ENCODE data around the gene HTR1B.

HTR1B gene, protein sequence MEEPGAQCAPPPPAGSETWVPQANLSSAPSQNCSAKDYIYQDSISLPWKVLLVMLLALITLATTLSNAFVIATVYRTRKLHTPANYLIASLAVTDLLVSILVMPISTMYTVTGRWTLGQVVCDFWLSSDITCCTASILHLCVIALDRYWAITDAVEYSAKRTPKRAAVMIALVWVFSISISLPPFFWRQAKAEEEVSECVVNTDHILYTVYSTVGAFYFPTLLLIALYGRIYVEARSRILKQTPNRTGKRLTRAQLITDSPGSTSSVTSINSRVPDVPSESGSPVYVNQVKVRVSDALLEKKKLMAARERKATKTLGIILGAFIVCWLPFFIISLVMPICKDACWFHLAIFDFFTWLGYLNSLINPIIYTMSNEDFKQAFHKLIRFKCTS

DNA sequence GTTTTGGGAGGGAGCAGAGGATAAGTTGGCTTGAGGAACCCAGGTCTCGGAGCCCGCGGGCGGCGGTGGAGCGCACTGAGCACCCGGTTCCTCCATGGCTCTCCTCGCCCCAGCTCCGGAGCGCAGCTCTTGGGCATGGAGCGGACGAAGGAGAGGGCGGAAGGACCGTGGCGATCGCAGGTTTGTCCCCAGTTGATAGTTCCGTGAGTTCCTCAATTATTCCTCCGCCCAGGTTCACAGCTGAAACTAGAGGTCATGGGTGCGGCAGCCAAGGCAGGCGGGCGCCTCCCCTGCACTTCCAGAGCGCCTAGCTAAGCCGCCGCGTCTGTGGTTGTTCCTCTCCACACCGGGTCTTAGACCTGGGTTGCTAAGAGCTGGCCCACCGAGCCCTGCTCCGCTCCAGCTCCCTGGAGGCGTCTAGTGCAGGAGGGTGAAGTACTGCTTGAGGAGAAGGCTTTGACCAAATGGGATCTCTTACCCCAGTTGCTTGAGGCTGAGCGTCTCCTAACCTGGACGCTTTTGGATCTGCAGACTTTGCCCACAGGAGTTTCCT, at the start of gene HTR1B:
Gene HTR1B (minus strand): TSS at position 184 of the 553 bp plus-strand sequence. CDS start 88 bp downstream, at position 96.
- no peak for DNase-seq

DNA sequence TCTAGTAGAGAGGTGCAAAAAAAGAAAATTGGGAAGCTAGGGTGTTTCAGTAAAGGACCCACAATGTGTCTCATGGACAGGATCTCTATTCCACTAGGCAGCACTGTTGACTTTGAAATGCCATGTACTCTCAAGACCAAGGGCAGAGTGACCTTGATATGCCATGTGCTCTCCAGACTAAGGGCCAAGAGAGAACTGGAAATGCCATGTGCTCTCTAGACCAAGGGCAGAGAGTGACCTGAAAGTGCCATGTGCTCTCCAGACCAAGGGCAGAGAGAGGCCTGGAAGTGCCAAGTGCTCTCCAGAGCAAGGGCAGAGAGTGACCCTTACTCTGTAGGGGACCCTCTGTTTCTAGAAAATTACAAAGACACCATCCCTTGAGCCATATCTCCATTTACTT, 49.3 kb upstream of the HTR1B start:
- DNase-seq, result no peak

DNA sequence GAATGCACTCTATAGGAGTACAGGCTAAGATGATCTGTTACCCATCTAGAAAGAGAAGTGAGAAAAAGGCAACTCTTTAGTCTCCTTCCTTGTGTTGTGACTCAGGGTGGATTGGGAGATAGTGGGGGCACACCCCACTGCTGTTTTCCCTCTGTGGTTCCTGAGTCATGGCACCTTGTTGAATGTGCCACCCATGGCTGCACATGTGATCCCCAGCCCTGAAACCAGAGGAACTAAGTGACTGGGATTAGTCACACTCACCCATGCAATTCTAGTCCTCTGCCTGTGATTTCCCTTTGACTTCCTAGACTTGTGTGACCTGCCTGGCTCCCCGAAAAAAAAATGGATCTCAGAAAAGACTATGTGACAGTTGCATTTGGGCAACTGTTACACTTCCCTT, 48.6 kb upstream of the HTR1B start:
- no peak for DNase-seq

DNA sequence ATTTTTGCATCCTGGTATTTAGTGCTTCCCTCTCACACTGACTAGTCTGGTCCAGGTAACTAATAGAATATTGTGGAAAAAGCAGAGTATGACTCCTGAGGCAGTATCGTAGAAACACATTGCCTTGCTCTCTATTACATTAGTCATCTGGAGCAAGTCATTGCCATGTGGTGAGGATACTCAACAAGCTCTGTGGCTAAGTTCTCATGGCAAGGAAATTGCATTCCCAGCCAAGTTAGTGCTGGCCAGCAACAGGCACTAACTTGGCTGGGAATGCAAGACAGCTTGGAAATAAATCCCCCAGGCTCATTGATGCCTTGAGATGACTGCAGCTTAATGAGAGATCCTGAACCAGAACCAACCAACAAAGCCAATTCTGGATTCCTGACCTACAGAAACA, 39.7 kb upstream of the HTR1B start:
- DNase-seq, result no peak

DNA sequence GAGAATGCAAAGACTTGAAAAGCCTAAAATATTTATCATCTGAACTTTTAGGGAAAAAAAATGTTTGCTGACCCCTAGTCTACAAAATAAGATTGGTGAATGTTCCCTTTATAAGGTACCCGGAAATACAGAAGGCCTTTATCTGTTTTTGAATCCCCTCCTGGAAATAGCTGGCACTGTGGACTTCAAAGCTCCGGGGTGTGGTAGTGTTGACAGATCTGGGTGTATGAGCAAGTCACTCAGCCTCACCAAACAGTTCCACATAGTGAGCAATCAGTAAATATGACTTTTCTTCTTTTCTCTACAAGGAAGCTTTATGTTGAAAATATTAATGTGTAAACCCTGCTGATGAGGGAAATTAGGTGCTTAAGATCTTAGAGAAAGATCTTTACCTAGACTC, 29.2 kb upstream of the HTR1B start:
- no peak for DNase-seq

DNA sequence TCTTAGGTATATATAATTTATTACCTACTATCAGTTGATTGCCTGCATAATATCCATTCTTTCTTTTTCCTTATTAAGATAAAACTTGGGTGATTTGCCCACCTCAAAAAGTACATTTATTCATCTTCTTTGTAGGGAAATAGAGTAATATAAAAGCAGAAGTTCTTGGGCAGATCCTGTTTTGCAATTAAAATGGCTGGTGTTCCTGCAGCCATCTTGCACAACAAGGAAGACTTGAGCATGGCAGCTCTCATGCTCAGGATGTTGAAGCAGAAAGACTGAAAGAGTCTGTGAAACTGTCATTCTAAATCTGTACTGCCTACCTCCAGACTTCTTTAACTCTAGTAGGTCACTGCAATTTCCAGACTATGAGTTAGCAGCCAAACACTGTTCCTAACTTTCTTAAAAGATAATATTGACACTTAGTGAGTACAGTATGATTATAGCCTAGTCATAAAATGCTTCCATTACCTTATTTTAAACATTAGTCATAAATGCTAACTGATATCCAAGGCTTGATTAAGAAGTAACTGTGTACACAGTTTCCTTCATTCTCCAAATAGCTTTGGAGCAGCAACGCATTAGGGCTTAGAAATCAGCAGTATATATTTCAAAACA, 24.6 kb upstream of the HTR1B start:
- DNase-seq, result no peak

DNA sequence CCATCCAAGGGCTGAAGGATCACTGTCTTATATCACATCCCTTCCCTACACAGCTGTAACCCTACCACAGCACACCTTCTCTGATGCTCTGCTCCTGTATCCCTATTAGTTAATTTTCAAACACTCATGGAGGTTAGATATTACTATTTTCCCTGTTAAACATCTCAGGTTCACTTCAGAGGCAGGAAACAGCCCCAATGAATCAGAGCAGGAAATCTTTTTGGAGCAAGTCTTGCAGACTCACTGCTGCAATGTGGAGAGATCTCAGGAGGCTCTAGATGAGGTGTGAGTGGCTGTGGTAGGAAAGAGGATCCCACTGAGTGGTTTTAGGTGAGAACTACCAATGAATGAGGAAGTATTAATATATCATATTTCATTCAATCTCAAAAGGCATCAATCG, 19.7 kb upstream of the HTR1B start:
- no peak for DNase-seq

DNA sequence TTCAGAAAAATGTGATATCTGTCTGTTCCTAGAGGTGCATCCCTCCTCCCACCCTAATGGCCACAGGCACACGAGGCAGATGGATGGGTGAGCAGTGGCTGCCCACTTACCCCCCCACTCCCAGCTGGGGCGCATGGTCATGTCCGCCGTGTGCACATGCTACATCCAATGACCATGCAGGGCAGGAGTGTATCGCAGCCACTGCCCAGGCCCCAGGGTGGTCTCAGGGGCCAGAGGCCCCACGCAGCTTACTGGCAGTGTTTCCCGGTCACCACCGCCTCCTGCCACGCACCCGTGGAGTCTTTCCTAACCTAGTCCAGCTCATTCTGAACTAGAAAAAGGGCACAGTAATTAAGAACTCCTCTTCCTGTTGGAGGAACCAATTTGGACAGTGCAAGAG, 11.7 kb upstream of the HTR1B start:
- no peak for DNase-seq

DNA sequence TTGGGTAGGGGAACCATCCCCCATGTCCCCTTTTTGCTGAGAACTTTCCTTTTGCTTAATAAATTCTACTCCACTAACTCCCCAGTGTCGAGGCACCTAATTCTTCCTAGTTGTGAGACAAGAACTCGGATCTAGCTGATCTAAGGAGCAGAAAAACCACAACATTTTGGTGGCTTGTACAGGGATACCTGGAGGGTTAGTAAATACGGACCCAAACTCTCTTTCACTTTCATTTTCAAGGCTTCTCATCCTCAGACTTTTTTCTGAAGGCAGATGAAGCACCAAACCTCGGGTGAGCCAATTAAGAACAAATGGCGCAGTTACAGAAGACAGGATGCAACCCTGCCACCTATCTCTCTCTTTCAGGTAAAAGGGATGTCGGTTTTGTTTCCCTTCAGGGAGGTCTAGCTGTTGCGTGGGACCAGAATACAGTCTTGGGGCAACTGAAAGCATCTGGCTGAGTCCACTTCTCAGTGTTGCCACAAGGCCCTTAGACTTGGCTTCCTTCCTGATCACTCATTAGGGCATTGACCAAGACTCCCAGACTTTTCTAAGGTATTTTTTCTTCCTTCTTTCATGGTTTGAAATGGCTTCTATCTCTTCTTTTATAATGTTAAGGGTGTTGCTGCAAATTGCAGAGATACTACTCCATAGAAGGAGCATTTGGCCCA, 11.1 kb upstream of the HTR1B start:
- DNase-seq, result no peak

DNA sequence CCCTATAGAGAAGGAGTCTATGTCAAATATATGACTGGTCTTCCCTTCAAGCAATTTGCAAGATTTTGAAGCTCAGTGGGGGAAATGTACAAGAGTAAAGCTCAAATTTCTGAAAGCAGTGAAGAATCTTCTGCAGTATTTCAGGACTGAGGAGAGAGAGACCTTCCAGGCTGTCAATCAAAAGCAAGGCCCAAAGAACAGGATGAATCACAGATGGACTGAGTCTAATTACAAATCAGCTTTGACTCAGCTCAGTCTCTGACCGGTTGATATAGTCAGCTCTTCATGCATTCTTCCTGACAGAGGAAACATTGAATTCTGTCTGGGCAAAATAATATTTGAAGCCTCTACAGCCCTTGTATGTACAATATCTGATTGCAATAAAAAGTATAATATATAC, 7.7 kb upstream of the HTR1B start:
- DNase-seq, result no peak

DNA sequence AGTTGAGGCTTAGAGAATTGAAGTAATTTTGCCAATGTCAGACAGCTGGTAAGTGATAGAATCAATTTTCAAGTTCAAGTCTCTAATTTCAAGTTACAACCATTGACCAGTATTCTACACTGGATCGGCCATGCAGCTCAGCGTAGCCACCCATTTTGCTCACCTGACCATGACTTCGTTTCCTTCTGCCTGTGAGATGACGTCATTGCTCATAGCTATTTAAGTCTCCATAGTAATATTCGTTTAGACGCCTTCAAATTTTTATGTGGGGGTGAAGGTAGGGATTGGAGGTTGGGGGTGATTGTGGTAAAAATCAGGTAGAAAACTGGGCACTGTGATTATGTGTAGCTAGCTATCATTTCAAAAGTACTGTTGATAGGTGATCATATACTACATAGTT, 5.6 kb upstream of the HTR1B start:
- DNase-seq, result no peak

DNA sequence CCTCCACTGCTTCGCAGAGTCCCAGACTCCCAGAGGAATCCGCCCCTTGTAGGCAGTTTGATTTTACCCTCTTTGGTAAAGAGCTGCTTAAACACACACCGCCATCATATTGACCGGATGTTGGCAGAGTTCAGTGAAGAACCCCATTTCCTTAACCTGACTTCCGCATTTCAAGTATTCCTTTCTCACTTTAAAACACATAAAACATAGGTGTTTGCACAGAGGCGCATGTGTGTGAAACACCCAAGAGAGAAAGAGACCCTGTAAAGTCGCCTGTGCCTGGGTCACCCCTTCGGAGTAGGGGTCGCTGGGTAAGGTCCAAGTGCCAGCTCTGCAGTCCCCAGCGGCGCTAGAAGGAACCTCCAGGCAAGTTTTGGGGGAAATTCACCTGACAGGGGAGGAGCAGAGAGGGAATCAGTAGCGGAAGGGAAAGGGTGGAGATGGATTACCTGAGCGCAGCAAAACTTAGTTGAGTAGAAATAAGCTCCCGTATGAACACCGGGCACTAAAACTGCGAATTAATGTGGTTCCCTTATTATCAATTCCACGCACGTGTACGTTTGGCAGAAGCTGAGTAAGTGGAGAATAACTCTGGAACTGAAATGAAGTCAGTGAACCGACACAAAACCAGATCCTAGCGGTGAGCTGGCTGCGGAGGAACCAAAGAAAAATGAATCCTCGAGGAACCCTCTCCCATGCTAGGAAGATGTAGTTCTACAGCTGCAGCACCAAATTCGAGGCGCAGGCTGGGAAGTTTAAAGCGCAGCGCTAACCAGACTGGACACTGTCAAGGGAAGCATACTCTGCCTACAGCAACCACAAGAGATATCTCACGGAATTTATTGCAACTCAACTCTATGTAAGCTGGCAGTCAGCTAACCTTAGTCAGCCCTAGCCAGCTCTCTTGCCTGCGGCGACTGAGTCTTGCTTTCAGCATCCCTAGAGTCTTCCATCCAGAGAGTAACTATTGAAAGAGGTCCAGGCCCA, 3.5 kb upstream of the HTR1B start:
- no peak for DNase-seq

DNA sequence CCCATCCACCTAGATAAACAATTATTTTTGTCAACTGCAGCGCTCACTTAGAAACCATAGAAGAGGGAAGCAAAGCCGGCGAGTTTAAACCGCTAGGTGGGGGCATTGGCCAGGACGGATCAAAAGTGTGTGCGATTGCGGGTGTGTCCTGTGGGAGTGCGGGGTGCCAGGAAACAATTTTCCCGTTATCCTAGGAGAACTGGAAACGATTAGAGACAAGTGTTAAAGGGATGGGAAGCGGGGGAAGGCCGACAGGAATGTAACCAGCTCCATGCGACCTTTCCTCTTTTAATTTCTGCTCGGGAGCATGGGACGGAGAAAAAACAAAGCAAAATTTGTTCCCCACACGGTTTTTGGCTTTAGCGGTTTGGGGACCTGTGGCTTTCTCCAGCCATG, 2.8 kb upstream of the HTR1B start:
- no peak for DNase-seq

DNA sequence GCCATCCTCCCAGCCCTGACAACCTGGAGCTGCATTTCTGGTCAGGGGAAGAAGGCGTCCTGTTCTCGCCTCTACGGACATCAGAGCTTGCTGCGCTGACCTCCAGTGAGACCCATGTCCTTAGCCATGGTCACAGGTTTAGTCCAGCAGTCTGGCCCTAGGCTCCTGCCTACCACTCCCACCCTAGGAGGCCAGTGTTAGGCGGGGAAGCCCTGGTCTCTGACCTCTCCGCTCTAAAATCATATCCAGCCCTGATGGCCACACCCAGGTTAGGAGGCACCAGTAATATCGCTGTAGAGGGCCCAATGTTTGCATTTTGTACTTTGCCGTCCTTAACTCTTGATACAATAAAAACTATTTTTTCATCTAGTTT, 1.2 kb upstream of the HTR1B start:
- no peak for DNase-seq

DNA sequence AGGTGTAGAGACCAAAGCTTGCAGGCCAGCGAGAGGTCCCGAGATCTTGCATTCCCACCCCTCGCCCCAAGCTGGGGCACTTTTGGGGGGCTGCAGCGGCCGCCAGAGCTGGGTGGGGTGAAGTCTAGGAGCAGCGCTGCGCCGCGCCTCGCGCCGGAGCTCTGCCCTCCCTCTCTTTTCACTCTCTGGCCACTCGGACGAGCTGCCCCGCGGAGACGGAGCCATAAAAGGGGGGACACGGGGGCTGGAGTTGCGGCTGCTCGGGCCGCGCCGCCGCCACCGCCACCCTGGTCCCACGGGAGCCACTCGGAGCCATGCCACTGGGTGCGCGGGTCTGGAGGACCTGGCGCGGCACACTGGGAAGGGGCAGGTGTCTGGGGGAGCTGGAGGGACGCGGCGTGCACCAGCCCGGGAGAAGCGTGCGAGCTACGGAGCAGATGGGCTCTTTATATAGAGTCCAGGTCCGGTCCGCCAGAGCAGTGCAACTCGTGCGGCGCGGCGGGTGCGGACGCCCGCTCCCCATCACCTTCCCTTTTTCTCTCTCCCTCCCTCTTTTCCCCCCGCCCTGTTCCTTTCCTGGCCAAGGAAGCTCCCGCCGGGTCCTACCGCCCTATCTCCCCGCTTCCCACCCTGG, 687 bp upstream of the HTR1B start:
- no peak for DNase-seq

DNA sequence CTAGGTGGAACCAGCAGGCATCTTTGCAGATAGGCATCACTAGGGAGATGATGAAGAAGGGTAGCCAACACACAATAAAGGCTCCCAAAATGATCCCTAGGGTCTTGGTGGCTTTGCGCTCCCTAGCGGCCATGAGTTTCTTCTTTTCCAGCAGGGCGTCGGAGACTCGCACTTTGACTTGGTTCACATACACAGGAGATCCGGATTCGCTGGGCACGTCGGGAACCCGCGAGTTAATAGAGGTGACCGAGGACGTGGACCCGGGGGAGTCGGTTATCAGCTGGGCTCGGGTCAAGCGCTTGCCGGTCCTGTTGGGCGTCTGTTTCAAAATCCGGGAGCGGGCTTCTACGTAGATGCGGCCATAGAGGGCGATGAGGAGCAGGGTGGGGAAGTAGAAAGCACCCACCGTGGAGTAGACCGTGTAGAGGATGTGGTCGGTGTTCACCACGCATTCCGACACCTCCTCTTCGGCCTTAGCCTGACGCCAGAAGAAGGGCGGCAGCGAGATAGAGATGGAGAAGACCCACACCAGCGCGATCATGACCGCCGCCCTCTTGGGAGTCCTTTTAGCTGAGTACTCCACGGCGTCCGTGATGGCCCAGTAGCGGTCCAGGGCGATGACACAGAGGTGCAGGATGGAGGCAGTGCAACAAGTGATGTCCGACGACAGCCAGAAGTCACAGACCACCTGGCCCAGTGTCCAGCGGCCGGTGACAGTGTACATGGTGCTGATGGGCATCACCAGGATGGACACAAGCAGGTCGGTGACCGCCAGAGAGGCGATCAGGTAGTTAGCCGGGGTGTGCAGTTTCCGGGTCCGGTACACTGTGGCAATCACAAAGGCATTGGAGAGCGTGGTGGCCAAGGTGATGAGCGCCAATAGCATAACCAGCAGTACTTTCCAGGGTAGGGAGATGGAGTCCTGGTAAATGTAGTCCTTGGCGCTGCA, 658 bp downstream of the HTR1B start:
- no peak for DNase-seq

DNA sequence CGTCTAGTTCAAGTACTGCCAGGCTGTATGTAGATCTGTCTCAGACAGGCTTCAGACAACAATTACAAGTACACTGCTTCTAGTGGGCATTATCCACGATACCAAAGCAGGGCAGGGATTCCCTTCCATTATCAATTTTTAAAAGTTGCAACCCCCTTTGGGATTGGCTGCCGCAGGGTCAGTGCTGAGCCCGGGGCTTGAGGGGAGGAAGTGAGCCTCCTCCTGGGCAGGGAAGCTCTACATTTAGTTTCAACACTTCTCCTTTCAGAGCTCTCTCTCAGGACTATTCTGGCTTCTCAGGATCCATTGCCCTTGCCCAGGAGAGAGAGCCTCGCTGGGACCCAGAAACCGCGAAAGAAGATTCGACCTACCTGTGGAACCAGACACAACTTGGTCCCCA, 1.5 kb downstream of the HTR1B start:
- DNase-seq, result no peak

DNA sequence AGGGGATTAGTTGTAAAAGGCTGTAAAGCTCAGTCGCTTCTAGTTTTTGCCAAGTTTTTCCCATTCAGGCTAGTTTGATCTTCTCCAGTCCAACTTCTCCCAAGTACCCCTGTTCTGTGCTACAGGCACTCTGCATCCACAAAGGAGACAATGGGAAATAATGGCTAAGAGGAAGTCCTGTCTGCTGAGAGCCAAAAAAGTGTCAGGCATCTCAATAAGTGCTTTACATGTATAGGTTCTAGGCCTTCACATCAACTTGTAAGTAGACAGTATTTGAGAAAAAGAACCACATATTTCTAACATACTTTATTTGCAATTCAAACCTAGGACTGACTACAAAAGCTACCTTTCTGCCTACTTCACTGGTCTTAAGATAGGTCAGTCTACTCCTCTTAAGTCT, 4.9 kb downstream of the HTR1B start:
- no peak for DNase-seq

DNA sequence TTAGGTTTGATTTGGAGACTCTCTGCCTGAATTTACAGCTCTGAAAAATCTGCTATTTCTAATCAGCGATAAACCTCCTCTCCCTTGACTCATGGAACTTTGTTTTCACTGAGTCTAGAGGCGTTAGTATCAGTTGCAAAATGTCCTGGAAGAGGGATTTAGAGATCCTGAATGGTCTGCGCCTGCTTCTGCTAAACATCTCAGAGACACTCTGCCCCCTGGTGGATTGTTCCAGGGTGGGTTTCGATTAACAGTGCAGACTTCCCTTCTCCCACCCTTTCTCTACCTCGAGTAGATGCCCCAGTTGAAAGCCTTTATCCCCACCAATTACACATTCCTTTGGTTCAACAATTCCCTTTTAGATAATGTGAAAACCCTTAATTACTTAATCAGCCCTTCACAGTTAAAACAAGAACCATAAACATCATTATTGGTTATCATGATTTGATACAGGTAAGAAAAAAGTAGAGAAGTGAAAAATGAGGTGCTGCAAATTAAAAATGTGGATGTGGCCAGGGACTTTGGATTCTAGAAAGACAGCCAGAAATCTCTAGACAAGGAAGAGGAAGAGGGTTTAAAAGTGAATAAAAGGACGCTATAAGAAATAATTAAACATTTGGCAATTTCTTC, 5.5 kb downstream of the HTR1B start:
- DNase-seq, result no peak

DNA sequence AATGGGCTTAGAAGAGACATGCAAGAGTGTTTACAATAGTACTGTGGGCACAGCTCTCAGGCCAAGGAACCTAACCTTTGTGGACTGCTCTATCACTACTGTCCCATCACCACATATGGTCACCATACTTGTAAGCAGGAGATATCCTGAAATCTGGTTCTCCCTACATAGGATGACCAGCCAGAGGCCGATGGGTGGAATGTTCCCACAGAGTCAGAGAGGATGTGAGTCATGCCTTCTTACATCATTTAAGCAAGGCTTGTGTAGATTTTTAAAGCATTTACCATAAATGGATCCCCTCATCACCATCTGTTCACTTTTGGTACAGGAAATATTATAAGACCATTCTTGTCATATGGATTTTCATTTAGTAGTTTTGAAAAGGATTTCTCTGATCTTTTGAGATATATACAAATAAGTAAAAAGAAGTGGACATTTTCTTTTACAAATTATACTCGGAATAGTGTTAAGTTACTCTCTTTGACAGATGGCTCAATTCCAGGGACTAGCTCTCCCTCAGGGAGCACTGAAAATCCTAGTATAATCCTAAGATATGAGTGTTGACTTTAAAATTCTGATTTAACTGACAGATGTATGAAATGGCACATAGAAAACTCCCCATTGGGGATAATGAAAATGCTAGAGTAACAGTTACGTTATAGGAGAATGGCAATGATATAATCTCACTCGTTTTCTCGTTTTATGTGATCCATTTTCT, 6.6 kb downstream of the HTR1B start:
- DNase-seq, result no peak
